Thyroid gland (tissue), 4 donors: ENCODE results near the gene TTI1. TPM values are rescaled to one million over a fixed set of nuclear protein-coding genes. Genes with fewer than 3 reads are reported as not detected.

Experiments used
- DNase-seq, 2 donors: peaks; one replicate each; pipeline ENCODE4 v3.0.0-alpha.2; 2019
- H3K27ac ChIP-seq, 3 donors: fragments of 200-600 bp; sonication (generic); 1 replicate in 2 of 3; 2 replicates in 1 of 3; pipeline ENCODE4 v1.5.1; 2016 to 2019; ENCODE audit warnings: mild to moderate bottlenecking in 1 of 3, moderate library complexity in 1 of 3
- H3K27me3 ChIP-seq: fragments of 200-600 bp; sonication (generic); one replicate; pipeline ENCODE4 v1.5.1; 2019
- H3K36me3 ChIP-seq, 2 donors: fragments of 200-600 bp; sonication (generic); one replicate each; pipeline ENCODE4 v1.5.1; 2016 to 2019
- H3K4me1 ChIP-seq, 2 donors: fragments of 200-600 bp; sonication (generic); one replicate each; pipeline ENCODE4 v1.5.1; 2017 to 2019
- H3K4me3 ChIP-seq, 3 donors: fragments of 200-600 bp; sonication (generic); replicated peaks in 1 of 3; 1 replicate in 2 of 3; 2 replicates in 1 of 3; pipeline ENCODE4 v1.5.1; 2016; ENCODE audit warnings: mild to moderate bottlenecking in 1 of 3
- H3K9me3 ChIP-seq: fragments of 200-600 bp; sonication (generic); one replicate; pipeline ENCODE4 v1.5.1; 2017
- POLR2A ChIP-seq, 2 donors: fragments of 450-650 bp; IDR thresholded peaks; one replicate each; pipeline ENCODE4 v1.6.1; 2017; ENCODE audit warnings: antibody characterized with exemption in 2 of 2, mild to moderate bottlenecking in 2 of 2, moderate library complexity in 1 of 2
- WGBS, 2 donors: methylation state at CpG; one replicate each; pipeline ENCODE4 v1.1.5; 2017; 5-methylcytosine and 5-hydroxymethylcytosine counted together
- intact Hi-C: fragments of 100-400 bp; cut with DNase I; formaldehyde crosslinking; loops from one replicate; pipeline ENCODE4 v1.15.1; 2023
- total RNA-seq, 4 donors: library from RNA; depleted of rRNA; stranded (reverse); fragments of >200 nt; gene quantifications; one replicate each; pipeline ENCODE4 v1.2.3, GENCODE V29; 2016
- TF ChIP-seq, protein P1 (sequence below), 6 experiments: fragments of 200-600 bp in 3 of 6; fragments of 450-650 bp in 3 of 6; sonication (generic) in 3 of 6; IDR thresholded peaks; one replicate each; pipeline ENCODE4 v1.5.1; 2016 to 2019; ENCODE audit warnings: antibody characterized with exemption in 6 of 6, mild to moderate bottlenecking in 2 of 6, inconsistent platforms in 1 of 6, moderate library complexity in 1 of 6

Gene TTI1
- total RNA-seq, 4 donors from 2014 or later = 23.0 to 45.0 (median 30.1) TPM

- no peak for DNase-seq
- no peak for TF ChIP-seq POLR2A (IDR thresholded peaks at IDR 0.05)
- TF ChIP-seq, protein P1, sequence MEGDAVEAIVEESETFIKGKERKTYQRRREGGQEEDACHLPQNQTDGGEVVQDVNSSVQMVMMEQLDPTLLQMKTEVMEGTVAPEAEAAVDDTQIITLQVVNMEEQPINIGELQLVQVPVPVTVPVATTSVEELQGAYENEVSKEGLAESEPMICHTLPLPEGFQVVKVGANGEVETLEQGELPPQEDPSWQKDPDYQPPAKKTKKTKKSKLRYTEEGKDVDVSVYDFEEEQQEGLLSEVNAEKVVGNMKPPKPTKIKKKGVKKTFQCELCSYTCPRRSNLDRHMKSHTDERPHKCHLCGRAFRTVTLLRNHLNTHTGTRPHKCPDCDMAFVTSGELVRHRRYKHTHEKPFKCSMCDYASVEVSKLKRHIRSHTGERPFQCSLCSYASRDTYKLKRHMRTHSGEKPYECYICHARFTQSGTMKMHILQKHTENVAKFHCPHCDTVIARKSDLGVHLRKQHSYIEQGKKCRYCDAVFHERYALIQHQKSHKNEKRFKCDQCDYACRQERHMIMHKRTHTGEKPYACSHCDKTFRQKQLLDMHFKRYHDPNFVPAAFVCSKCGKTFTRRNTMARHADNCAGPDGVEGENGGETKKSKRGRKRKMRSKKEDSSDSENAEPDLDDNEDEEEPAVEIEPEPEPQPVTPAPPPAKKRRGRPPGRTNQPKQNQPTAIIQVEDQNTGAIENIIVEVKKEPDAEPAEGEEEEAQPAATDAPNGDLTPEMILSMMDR (IDR thresholded peaks at IDR 0.05) = no peak
- WGBS, 2 donors = 69 to 75% methylated on average over 12 of the region's 12 CpGs
- no peaks in the 10 kb centered on the region for H3K36me3 ChIP-seq
- H3K27ac ChIP-seq = peak overlapping the region; percentile 92 to 94 (median 94)
- H3K9me3 ChIP-seq = no peaks in the 10 kb centered on the region
- no peak overlapping the region for H3K4me3 ChIP-seq
- H3K4me1 ChIP-seq = peaks cover 76 to 94% of the 10 kb centered on the region in 2 donors
- intact Hi-C loops = no loop called here
- H3K27me3 ChIP-seq = no peaks in the 10 kb centered on the region
Measured at GRCh38 chr20:37987602-37988290, 45.5 kb downstream of the TTI1 start.

- Histone ChIP-seq H3K36me3 (no peaks in the 10 kb centered on the region), H3K4me1 (peaks cover 77 to 94% of the 10 kb centered on the region in 2 donors), H3K27ac (peak overlapping the region; percentile 92 to 94 (median 94)), H3K27me3 (no peaks in the 10 kb centered on the region), H3K9me3 (no peaks in the 10 kb centered on the region), H3K4me3 (no peak overlapping the region)
- intact Hi-C loops = no loop called here
- peak; percentile 96 to 98 for DNase-seq
- WGBS, 2 donors = 33 to 34% methylated on average over 9 of the region's 9 CpGs
- TF ChIP-seq, protein P1 (IDR thresholded peaks at IDR 0.05) = no peak
- TF ChIP-seq POLR2A (IDR thresholded peaks at IDR 0.05) = peak in 1 of 2 donors; percentile 68
Measured at GRCh38 chr20:37986873-37987601, 46.2 kb downstream of the TTI1 start.

DNA sequence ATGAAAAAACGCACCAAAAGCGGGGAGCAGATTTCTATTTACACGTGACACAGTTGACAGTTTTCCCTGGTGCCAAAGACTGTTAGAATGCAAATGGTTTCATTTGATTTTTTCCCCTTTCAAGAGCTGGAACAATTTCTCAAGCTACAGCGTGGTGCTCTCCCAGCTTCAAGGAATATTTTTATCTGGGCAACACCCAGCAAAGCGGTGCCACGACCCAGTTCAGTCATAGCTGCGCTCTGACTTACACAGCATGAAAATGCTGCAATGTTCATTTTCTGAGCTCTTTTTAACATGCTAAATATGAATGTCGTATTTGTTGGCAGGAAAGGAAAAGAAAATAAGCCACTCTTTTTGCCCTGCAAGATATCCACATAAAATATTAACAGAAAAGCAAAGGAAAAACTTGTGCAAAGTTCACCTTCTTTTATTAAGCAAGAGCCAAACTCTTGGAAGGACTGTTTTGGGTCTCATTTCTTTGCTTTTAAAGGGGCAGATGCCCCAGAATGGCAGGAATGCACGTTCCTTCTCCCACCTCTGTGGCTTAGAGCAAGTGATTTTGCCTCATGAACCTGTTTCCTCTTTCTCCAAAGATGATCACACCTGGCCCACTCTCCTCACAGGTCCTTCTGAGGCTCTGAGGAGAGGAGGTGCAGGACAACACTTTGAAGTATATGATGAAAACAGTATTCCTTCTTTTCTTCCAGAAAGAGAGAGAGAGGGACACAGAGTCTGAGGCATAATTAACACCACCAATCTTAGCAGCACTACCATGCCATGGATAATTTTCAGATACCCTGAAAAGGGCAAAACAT is 47.0 kb downstream of the TTI1 start:
- no peak for DNase-seq
- no peak overlapping the region for H3K4me3 ChIP-seq
- no peak for TF ChIP-seq POLR2A (IDR thresholded peaks at IDR 0.05)
- TF ChIP-seq, protein P1 (IDR thresholded peaks at IDR 0.05) = no peak
- no peaks in the 10 kb centered on the region for H3K9me3 ChIP-seq
- 69 to 75% methylated on average over 9 of the region's 9 CpGs for WGBS, 2 donors
- no peaks in the 10 kb centered on the region for H3K27me3 ChIP-seq
- intact Hi-C loops = no loop called here
- H3K36me3 ChIP-seq = no peaks in the 10 kb centered on the region
- H3K27ac ChIP-seq = peak overlapping the region; percentile 86 to 94 (median 94)
- H3K4me1 ChIP-seq = peaks cover 80 to 93% of the 10 kb centered on the region in 2 donors

DNA sequence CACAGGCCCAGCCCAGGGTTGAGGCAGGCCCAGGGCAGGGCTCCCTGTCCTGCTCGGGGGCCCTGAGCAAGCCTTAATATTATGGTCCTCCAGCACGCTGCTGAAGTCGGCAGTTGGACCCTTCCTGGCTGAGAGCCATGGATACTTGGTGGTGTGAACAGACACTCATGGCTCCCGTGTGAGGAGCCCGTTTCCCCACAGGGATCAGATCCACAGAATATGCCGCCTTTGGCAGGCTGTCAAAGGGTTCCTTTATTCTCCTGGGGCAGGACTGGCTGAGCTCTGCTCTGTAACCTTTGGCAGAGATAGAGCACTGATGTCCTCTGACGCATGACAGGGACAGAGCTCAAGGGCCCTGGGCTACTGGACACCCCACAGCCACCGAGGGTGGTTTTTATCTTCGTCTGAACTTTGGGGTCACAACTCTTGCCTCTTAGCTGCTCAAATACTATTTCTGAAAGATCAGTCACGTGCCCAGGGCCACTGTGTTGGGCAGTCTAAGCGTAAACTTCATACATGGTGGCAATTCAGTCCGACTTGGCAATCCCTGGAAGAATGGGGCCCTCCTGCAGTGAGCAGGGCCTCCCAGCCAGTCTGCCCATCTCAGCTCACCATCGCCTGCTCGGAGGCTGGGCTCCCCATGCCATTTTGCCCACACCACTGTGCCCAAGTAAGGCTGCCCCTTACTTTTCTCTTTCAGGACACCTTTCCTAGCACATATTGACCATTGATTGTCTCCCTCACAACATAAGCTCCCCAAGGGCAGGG is 49.1 kb downstream of the TTI1 start:
- H3K4me3 ChIP-seq = no peak overlapping the region
- H3K27me3 ChIP-seq = no peaks in the 10 kb centered on the region
- H3K9me3 ChIP-seq = no peaks in the 10 kb centered on the region
- peaks cover 64 to 72% of the 10 kb centered on the region in 2 donors for H3K4me1 ChIP-seq
- H3K36me3 ChIP-seq = no peaks in the 10 kb centered on the region
- no peak for TF ChIP-seq POLR2A (IDR thresholded peaks at IDR 0.05)
- TF ChIP-seq, protein P1 (IDR thresholded peaks at IDR 0.05) = no peak
- WGBS, 2 donors = 37 to 38% methylated on average over 14 of the region's 14 CpGs
- peak overlapping the region; percentile 86 to 94 (median 94) for H3K27ac ChIP-seq
- peak; percentile 76 to 78 for DNase-seq
- intact Hi-C loops = no loop called here
